Stimulated activated CD4-positive, alpha-beta T cell treated with anti-CD3 and anti-CD28 coated beads, Interleukin-1b, Interleukin-23, amount 100 ng/mL, for 48 hours (primary cell): ENCODE data around the gene NEU4.

Source experiments
- DNase-seq: peaks from one replicate; pipeline ENCODE4 v3.0.0-alpha.2; 2020

NEU4 gene

GRCh38 chr2:241865957-241866789 lies 57.2 kb downstream of the NEU4 start:
- DNase-seq, result peak; percentile 37
